ENCODE measurements around the gene HSD17B10.
A peak's percentile ranks its signal among the peaks of the same experiment; 100 is the strongest.
"Not testable (repeated sequence)": the region's sequence is repeated elsewhere in the genome, so short reads cannot be mapped to it uniquely, and the experiment has no call there.

The HSD17B10 gene

GRCh38 chrX:53433651-53434639, at the start of gene HSD17B10:
Gene HSD17B10, minus strand, starts transcription at chrX:53434370. Its CDS starts 25 bp downstream, at chrX:53434345.
- peak; percentile 91 for DNase-seq

DNA sequence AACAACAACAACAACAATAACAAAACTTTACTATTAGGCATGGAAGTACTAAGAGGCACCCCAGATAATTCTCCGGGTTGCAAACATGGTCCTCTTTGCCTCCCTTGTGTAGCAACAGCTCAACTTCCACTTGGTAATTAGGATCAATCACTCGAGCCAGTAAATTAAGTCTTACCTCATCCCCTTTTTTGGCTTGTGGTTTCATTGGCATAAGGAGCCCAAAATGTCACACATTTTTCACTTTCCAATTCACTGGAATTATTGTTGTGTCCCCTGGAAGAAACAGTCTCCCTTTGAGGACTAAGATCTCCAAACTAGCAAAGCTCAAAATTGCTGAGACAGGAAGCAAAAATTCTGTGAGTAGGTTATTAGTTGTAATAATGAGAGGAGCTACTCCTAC, 49.2 kb upstream of the HSD17B10 start:
- DNase-seq: no peak

DNA sequence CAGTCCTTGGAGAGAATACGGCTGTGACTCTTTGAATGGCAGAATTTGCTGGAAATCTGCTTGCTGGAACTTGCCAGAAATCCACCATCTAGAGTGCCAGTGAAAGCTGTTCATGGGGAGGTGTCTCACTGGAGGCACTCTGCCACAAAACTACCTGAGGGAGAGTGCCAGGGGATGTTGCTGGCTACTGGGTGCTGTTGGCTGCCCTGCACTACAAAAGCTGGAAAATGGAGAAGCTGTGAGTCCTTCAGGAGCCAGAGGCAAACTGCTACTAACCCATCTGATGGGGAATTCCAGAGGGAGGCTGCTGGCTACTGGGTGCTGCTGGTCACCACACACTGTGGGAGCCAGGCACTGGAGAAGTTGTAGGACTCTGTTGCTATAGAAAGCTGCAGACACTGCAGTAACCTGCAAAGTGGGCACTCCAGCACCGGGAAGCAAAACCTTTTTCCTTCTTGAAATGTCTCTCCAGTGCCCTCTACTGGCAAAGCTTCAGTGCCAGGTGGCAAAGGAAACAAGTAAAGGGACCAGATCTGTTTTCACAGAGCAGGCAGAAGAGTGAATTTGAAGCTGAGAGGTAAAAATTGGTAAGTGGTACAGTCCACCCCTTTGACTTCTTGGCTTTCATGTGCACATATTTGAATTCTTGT, 47.8 kb upstream of the HSD17B10 start:
- DNase-seq: peak; percentile 60

DNA sequence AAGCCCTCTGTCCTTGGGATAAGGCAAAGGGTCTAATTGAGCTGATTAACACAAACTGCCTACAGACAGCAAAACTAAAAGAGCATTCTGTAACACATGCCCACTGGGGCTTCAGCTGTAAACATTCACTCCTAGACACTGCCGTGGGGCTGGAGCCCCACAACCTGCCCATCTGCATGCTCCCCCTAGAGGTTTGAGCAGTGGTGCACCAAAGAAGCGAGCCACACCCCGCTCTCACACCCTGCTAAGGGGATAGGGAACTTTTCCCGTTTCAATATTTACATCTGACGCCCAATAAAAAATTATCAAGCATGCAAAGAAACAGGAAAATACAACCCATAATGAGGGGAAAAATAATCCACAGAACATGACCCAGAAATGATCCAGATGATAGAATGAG, 46.9 kb upstream of the HSD17B10 start:
- peak; percentile 15 for DNase-seq

DNA sequence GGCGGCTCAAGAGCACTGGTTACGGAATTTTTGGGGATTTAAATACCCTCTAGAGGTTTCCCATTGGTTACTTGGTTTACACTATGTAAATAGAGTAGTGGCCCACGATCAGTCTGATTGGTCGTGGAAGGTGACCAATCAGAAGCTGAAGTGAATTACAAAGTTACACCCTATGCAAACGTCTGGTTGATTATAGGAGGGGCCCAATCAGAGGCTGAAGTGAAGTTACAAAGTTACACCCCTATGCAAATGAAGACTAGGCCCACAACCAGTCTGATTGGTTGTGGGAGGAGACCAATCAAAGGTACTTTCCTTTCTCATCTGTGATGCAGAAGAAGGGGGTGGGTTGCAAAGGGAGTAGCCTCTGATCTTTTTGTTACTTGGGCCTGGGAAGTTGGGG, 45.1 kb upstream of the HSD17B10 start:
- DNase-seq: no peak

GRCh38 chrX:53476371-53476770, 42.2 kb upstream of the HSD17B10 start:
- no peak for DNase-seq

DNA sequence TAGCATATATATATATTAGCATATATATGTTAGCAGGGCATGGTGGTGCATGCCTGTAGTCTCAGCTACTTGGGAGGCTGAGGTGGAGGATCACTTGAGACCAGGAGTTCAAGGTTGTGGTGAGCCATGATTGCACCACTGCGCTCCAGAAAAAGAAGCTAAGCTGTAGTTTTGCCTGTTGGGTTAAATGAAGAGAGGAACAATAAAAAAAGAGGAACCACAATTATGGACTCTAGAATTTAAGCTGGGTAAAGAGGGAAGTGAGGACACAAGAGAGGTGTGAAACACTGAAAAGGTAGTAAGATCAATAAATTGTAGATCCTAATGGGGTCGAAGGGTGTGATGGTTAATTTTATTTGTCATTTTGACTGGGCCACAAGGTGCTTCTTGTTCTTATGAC, 40.5 kb upstream of the HSD17B10 start:
- no peak for DNase-seq

- no peak for DNase-seq
These were observed 37.2 kb upstream of the HSD17B10 start for GRCh38 chrX:53471346-53471745.

DNA sequence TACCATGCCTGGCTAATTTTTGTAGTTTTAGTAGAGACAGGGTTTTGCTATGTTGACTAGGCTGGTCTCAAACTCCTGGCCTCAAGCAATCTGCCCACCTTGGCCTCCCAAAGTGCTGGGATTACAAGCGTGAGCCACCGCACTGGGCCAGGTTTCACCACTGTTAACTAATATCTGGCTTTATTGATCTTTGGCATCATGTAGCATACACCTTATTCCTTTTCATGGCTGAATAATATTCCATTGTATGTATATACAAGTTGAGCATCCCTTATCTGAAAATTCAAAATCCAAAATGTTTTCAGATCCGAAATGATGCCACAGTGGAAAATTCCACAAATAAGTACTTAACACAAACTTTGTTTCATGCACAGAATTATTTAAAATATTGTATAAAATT, 34.5 kb upstream of the HSD17B10 start:
- DNase-seq: not testable (repeated sequence)

DNA sequence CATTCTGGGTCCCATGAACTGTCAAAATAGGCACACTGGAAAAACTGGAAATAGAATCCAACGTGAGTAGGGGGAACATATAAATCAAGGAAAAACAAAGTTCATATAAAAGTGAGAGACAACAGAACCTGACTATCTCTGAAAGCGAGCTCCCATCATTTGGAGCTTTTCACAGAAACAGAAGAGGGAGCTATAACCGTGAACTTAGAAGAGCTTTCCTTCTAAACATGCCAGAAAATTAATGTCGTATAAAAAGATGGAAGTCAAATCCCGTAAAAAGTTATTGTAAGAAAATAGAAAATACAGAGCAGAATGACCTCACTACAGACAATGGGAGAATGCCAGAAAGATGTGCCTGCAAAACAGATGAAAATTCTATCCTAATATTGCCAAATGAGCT, 23.9 kb upstream of the HSD17B10 start:
- DNase-seq: no peak

- DNase-seq: no peak
These were observed 22.1 kb upstream of the HSD17B10 start for GRCh38 chrX:53456254-53456653.

- DNase-seq: no peak
These were observed 18.6 kb upstream of the HSD17B10 start for GRCh38 chrX:53452812-53453211.

DNA sequence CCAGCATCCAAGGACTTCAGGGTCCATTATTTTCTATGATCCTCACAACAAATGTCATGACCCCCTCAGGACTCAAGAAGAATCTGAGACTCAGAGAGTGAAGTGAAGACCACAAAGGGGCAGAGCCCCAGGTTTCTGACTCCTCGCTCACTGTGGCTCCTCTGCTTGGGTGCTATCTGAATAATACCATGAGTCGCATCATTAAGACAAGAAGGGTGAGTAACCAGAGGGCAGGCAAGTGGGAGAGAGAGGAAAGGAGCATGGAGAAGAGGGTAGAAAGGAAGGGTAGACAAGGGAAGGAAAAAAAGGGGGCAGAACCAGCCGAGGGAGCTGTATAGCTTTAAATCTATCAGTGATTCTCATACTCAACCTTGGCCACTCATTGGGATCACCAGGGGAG, 15.5 kb upstream of the HSD17B10 start:
- DNase-seq: no peak

DNA sequence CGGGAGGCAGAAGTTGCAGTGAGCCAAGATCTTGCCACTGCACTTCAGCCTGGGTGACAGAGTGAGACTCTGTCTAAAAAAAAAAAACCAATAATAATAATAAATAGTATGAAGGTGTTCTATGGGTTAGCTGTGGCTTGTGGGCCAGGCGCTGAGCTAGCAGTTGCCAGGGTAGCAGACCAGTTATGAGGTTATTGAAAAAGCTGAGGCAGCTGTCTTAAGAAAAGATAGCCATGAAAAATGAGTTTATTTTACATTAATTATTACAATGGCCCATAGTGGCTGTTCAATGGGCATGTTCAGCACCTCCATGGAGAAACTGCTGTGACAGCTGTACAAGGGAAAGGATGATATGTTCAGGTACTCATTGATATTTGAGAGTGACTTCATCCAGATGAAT, 13.3 kb upstream of the HSD17B10 start:
- DNase-seq: no peak

GRCh38 chrX:53445977-53446376, 11.8 kb upstream of the HSD17B10 start:
- DNase-seq: peak; percentile 58

GRCh38 chrX:53442322-53442631, 8.1 kb upstream of the HSD17B10 start:
- no peak for DNase-seq

DNA sequence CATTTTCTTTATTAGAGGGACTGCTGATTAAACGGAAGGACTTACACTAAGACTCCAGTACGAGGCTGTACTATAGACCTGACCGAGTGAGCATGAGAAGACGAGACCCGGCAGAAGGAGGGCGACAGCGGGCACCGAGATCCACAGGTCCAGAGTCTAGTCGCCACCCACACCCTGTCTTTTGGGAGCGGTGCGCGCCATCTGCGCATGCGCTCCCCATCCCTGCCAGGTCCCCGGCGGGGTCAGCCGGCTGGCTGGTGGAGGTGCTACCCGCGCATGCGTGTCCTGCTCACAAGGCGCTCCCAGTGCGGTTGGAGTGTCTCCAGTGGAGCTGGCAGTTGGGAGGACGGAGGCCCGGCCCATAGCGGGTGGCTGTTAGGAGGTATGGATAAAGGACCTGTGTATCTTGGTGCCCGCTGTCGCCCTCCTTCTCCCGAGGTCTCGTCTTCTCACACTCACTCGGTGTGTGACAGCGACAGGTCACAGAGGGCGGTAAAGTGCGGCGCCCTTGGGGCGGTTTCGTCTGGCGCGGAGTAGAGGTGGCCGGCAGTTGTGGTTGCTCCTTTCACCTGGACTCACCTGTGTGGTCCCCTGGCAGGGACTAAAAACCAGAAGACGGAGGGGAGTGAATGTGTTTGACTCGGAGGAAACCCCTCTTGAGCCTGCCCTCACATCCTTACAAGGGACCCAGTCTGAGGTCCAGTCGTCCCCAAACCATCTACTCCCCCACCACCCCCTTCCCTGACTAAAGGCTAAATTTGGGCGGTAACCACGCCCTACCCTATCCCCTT, 7.6 kb upstream of the HSD17B10 start:
- peak; percentile 82 for DNase-seq

DNA sequence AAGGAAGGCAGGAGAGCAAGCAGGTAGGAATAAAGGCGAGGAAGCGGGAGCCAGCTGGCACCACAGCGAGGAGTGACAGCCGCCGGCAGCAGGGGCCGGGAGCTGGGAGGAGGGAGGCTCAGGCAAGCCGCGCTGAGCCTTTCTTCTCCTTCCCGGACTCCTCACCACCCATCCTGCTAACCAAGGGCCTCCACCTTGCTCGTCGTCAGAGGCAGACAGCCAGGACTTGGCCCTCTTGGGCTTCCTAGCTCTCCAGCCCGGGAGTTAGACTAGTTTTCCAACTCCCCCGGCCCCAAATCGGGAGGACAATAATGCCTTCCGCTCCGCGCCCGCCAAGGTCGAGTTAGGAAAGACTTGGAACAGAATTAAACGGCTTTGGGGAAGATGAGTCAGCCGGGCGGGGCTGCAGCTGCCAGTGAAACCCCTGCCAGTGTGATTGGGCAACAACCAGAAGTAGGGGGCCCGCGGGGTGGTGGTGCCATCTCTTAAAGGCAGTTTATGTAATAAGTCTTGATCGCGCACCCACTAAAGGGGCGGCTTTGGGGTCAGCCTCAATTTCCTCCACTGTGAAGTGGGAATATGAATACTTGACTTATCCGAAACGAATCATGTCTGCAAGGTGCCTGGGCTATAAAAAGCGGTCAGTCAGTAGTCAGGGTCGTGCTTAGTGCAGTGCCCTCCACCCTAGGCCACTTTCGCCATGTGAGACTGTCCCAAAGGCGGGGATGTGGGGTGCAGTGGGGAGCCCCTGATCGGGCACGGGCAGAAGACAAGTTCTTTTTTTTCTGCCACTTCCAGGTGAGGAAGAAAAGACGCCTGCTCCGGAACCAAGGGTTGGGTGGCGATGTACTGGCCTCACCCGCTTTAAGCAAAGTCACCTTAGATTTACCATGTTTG, 6.7 kb upstream of the HSD17B10 start:
- DNase-seq: peak; percentile 50

- no peak for DNase-seq
These were observed 5.9 kb upstream of the HSD17B10 start for GRCh38 chrX:53440101-53440500.

- no peak for DNase-seq
These were observed 4.7 kb upstream of the HSD17B10 start for GRCh38 chrX:53438832-53439230.

DNA sequence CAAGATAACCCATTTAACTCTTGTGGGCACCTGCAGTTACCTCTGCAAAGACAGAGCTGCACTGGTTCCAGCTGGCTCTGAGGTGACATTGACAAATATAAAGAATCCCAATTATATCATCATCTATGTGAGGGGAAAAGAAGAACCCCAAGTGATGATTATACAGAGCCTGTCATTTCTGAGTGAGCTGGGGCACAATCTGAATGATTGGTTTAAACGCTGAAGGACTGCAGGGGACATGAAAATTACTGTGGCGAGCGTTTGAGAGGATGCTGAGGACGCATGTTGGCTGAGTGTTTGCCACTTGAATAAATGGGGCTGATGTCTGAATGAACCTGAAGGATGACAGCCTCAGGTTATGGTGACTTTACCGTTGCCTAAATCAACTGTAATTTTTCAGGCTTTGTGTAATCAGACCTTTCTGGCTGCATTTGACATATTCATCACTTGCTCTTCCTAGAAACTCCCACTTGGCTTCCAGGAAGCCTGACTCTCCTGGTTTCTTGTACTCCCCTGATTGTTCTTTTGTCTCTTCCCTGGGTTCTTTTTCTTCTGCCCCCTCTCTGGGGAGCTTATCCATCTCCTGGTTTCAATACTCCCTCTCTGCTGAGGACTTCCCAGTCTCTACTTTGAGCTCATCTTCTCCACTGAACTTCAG, 4.1 kb upstream of the HSD17B10 start:
- DNase-seq: no peak

- no peak for DNase-seq
These were observed 3.0 kb upstream of the HSD17B10 start for GRCh38 chrX:53437206-53437605.
